Measurements from ENCODE around the gene CHSY1. TPM values are rescaled to one million over a fixed set of nuclear protein-coding genes. Genes with fewer than 3 reads are reported as not detected.

CHSY1 gene
- total RNA-seq, 3 donors from 2014 or later, result 7.7 to 15.5 (median 12.6) TPM

GRCh38 chr15:101157721-101158120 lies 94.1 kb downstream of the CHSY1 start:
- no peak for TF ChIP-seq CTCF (IDR thresholded peaks at IDR 0.05)
- Histone ChIP-seq H3K36me3 (ENCODE audit: low read depth) (no peaks in the 10 kb centered on the region), H3K4me1 (ENCODE audit: low read depth) (no peaks in the 10 kb centered on the region), H3K4me3 (no peak overlapping the region), H3K9me3 (no peaks in the 10 kb centered on the region)
- intact Hi-C loops (cut with DNase I, micrococcal nuclease), result no loop called here
- no peak for DNase-seq
- no peak for ATAC-seq

GRCh38 chr15:101156509-101157159 lies 95.2 kb downstream of the CHSY1 start:
- H3K9me3 ChIP-seq, result no peaks in the 10 kb centered on the region
- peak; percentile 25 for ATAC-seq
- no peak overlapping the region for H3K4me3 ChIP-seq
- H3K36me3 ChIP-seq (ENCODE audit: low read depth), result no peaks in the 10 kb centered on the region
- no peaks in the 10 kb centered on the region for H3K4me1 ChIP-seq (ENCODE audit: low read depth)
- intact Hi-C loops (cut with DNase I, micrococcal nuclease), result no loop called here
- DNase-seq, result no peak
- no peak for TF ChIP-seq CTCF (IDR thresholded peaks at IDR 0.05)

- Histone ChIP-seq H3K9me3 (no peaks in the 10 kb centered on the region), H3K36me3 (ENCODE audit: low read depth) (no peaks in the 10 kb centered on the region), H3K4me1 (ENCODE audit: low read depth) (no peaks in the 10 kb centered on the region), H3K4me3 (no peak overlapping the region)
- no peak for DNase-seq
- intact Hi-C loops (cut with DNase I, micrococcal nuclease), result no loop called here
- no peak for TF ChIP-seq CTCF (IDR thresholded peaks at IDR 0.05)
- ATAC-seq, result no peak
Observed at GRCh38 chr15:101156061-101156460, 95.8 kb downstream of the CHSY1 start.

- Histone ChIP-seq H3K4me1 (ENCODE audit: low read depth) (no peaks in the 10 kb centered on the region), H3K36me3 (ENCODE audit: low read depth) (no peaks in the 10 kb centered on the region), H3K9me3 (no peaks in the 10 kb centered on the region), H3K4me3 (no peak overlapping the region)
- DNase-seq, result peak in 1 of 3 donors; percentile 29
- TF ChIP-seq CTCF (IDR thresholded peaks at IDR 0.05), result no peak
- intact Hi-C loops (cut with DNase I, micrococcal nuclease), result no loop called here
- ATAC-seq, result no peak
Observed at GRCh38 chr15:101153801-101154656, 97.8 kb downstream of the CHSY1 start.

GRCh38 chr15:101152914-101153313 lies 98.9 kb downstream of the CHSY1 start:
- intact Hi-C loops (cut with DNase I, micrococcal nuclease), result no loop called here
- Histone ChIP-seq H3K4me3 (no peak overlapping the region), H3K9me3 (no peaks in the 10 kb centered on the region), H3K4me1 (ENCODE audit: low read depth) (no peaks in the 10 kb centered on the region), H3K36me3 (ENCODE audit: low read depth) (no peaks in the 10 kb centered on the region)
- peak; percentile 29 for ATAC-seq
- no peak for TF ChIP-seq CTCF (IDR thresholded peaks at IDR 0.05)
- DNase-seq, result peak in 1 of 3 donors; percentile 46
